ENCODE data around the gene REM2. TPM values are rescaled to one million over a fixed set of nuclear protein-coding genes. Genes with fewer than 3 reads are reported as not detected.
A peak's percentile ranks its signal among the peaks of the same experiment; 100 is the strongest.

Gene REM2
- total RNA-seq, 1 experiment from 2014 or later: 0.18 TPM

DNA sequence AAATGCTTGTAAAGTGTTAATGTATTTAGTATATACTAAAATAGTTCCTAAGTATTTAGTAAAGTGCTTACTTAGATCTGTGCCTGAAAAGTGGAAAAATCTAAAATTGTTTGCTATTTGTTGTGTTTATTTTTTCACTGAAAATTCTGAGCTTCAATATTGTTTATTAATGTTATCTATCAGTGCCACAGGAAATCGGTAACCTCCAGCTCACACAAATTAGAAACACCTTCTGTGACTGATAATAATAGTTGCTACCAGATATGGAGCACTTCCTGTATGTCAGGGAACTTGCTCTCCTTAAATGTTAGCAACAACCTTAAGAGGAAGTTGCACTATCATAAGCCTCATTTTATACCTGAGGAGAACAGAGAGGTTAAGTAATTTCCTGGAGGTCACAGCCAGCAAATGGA, 12.2 kb upstream of the REM2 start:
- CTCF ChIA-PET: interaction anchor here (0.7 kb wide), 1 partner anchor 213 kb away, joined by 3 read pairs; no protein-coding TSS in a partner anchor
- peak overlapping the region; percentile 94 for H3K27ac ChIP-seq (ENCODE audit: low read length)
- no peaks in the 10 kb centered on the region for H4K20me1 ChIP-seq (ENCODE audit: low read length)
- H3K4me2 ChIP-seq (ENCODE audit: low read length): peak overlapping the region; percentile 94
- peaks cover 6% of the 10 kb centered on the region for H3F3A ChIP-seq (ENCODE audit: low read length, unreplicated experiment)
- TF ChIP-seq EZH2phosphoT487 (IDR thresholded peaks at IDR 0.05; ENCODE audit: borderline replicate concordance, low read length) (no peak), EZH2 (IDR thresholded peaks at IDR 0.05; ENCODE audit: low read length, unreplicated experiment) (no peak)
- TF ChIP-seq, protein P1, sequence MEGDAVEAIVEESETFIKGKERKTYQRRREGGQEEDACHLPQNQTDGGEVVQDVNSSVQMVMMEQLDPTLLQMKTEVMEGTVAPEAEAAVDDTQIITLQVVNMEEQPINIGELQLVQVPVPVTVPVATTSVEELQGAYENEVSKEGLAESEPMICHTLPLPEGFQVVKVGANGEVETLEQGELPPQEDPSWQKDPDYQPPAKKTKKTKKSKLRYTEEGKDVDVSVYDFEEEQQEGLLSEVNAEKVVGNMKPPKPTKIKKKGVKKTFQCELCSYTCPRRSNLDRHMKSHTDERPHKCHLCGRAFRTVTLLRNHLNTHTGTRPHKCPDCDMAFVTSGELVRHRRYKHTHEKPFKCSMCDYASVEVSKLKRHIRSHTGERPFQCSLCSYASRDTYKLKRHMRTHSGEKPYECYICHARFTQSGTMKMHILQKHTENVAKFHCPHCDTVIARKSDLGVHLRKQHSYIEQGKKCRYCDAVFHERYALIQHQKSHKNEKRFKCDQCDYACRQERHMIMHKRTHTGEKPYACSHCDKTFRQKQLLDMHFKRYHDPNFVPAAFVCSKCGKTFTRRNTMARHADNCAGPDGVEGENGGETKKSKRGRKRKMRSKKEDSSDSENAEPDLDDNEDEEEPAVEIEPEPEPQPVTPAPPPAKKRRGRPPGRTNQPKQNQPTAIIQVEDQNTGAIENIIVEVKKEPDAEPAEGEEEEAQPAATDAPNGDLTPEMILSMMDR (conservative IDR thresholded peaks at IDR 0.05; ENCODE audit: low read depth, low read length): no peak
- H3K79me2 ChIP-seq (ENCODE audit: low read length): peaks cover 20% of the 10 kb centered on the region
- POLR2A ChIA-PET (ENCODE audit: unreplicated experiment): interaction anchor here (0.6 to 0.9 kb wide), 3 partner anchors 47 to 124 kb away, joined by 3 to 6 read pairs (median 3); no protein-coding TSS in a partner anchor
- peak overlapping the region; percentile 5; the same call in 1 of the 2 replicates for H3K9ac ChIP-seq (ENCODE audit: low read length)
- H2AFZ ChIP-seq (ENCODE audit: low read length): peak overlapping the region; percentile 45
- DNase-seq (no peak), ATAC-seq (no peak)
- peaks cover 13% of the 10 kb centered on the region; the same call in 1 of the 2 replicates for H3K36me3 ChIP-seq (ENCODE audit: low read depth, low read length)
- peak overlapping the region; percentile 88 for H3K4me3 ChIP-seq (ENCODE audit: low read length)
- no peaks in the 10 kb centered on the region for H3K27me3 ChIP-seq (ENCODE audit: low read length)
- no peaks in the 10 kb centered on the region for H3K9me2 ChIP-seq (replicated peaks; ENCODE audit: low read length)
- intact Hi-C loops (cut with micrococcal nuclease): loop anchor here (1.0 to 5.0 kb wide), 2 partner anchors 18 to 56 kb away; partner anchors contain the start of gene PRMT5
- H3K4me1 ChIP-seq (ENCODE audit: insufficient read depth, low read length): peaks cover 18% of the 10 kb centered on the region
- no TSS peak for BruUV-seq (replicated peaks)
- H3K9me3 ChIP-seq (ENCODE audit: low read length): no peaks in the 10 kb centered on the region

DNA sequence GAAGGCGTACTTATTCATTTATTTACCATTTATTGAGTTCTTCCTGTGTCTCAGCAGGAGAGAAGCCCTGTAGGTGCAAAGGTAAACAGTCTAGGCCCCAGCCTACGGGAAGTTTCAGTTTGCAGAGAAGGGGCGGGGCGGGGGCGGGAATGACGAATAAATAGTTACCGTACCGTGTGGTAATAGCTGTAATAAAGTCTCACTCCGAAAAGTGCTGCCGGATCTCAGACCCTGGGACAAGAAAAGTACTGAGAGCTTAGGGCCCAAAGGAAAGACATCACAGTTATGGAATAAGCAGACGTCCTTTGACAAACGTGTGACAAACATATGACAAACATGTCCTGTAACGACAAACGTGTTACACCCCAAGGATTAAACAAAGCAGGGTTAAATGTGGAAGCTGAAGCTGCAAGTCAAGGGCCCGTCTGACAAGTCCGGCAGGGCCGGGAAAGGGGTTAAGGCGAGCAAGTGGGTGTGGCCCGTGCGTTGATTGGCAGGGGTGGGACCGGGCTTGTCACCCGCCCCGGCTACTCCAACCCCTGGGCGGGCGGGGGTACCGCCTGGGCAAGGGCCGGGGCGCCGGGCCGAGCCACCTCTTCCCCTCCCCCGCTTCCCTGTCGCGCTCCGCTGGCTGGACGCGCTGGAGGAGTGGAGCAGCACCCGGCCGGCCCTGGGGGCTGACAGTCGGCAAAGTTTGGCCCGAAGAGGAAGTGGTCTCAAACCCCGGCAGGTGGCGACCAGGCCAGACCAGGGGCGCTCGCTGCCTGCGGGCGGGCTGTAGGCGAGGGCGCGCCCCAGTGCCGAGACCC, 11.6 kb upstream of the REM2 start, which contains the start of gene LRP10:
Gene LRP10 (plus strand): TSS at position 517 of the 809 bp plus-strand sequence. CDS start 564 bp downstream, outside the sequence.
- Histone ChIP-seq H3K4me3 (ENCODE audit: low read length) (peak within 1 kb of the TSS; percentile 88), H3K79me2 (ENCODE audit: low read length) (peaks cover 20% of the 10 kb centered on the region), H3K27me3 (ENCODE audit: low read length) (no peaks in the 10 kb centered on the region), H3K9ac (ENCODE audit: low read length) (peak within 1 kb of the TSS; percentile 76), H3K9me2 (replicated peaks; ENCODE audit: low read length) (no peaks in the 10 kb centered on the region), H4K20me1 (ENCODE audit: low read length) (no peaks in the 10 kb centered on the region), H3K9me3 (ENCODE audit: low read length) (no peaks in the 10 kb centered on the region), H3F3A (ENCODE audit: low read length, unreplicated experiment) (peaks cover 6% of the 10 kb centered on the region), H3K4me2 (ENCODE audit: low read length) (peak within 1 kb of the TSS; percentile 94), H2AFZ (ENCODE audit: low read length) (peak within 1 kb of the TSS; percentile 94), H3K27ac (ENCODE audit: low read length) (peak within 1 kb of the TSS; percentile 94), H3K4me1 (ENCODE audit: insufficient read depth, low read length) (peaks cover 18% of the 10 kb centered on the region), H3K36me3 (ENCODE audit: low read depth, low read length) (peaks cover 15% of the 10 kb centered on the region; the same call in 1 of the 2 replicates)
- BruUV-seq (replicated peaks): TSS peak; percentile 74
- CTCF ChIA-PET: interaction anchor here (0.6 to 0.7 kb wide), 4 partner anchors 15 to 214 kb away, joined by 3 to 4 read pairs (median 3); no protein-coding TSS in a partner anchor
- ATAC-seq (peak; percentile 85), DNase-seq (peak; percentile 89)
- intact Hi-C loops (cut with micrococcal nuclease): loop anchor here (1.0 to 5.0 kb wide), 4 partner anchors 16 to 56 kb away; partner anchors contain the start of gene PRMT5
- POLR2A ChIA-PET (ENCODE audit: unreplicated experiment): interaction anchor here (0.6 to 0.9 kb wide), 4 partner anchors 17 to 123 kb away, joined by 3 to 6 read pairs (median 3); no protein-coding TSS in a partner anchor
- TF ChIP-seq EZH2phosphoT487 (IDR thresholded peaks at IDR 0.05; ENCODE audit: borderline replicate concordance, low read length): no peak
- TF ChIP-seq, protein P1 (conservative IDR thresholded peaks at IDR 0.05; ENCODE audit: low read depth, low read length): no peak
- TF ChIP-seq EZH2 (IDR thresholded peaks at IDR 0.05; ENCODE audit: low read length, unreplicated experiment): no peak
